Measurements from ENCODE around the gene ABTB2.

Gene ABTB2

GRCh38 chr11:34139346-34139745 lies 218.5 kb downstream of the ABTB2 start:
- DNase-seq = no peak
- in situ Hi-C loops (cut with HindIII; ENCODE audit: low pct_ligation_motif_present, low pct_unique_long_range_greater_than_20kb, low sequenced_read_pairs) = no loop called here

GRCh38 chr11:34136420-34136819 lies 221.4 kb downstream of the ABTB2 start:
- in situ Hi-C loops (cut with HindIII; ENCODE audit: low pct_ligation_motif_present, low pct_unique_long_range_greater_than_20kb, low sequenced_read_pairs) = no loop called here
- no peak for DNase-seq

- no peak for DNase-seq
- in situ Hi-C loops (cut with HindIII; ENCODE audit: low pct_ligation_motif_present, low pct_unique_long_range_greater_than_20kb, low sequenced_read_pairs) = no loop called here
Measured at GRCh38 chr11:34135439-34135838, 222.4 kb downstream of the ABTB2 start.

GRCh38 chr11:34134765-34135164 lies 223.0 kb downstream of the ABTB2 start:
- no peak for DNase-seq
- in situ Hi-C loops (cut with HindIII; ENCODE audit: low pct_ligation_motif_present, low pct_unique_long_range_greater_than_20kb, low sequenced_read_pairs) = no loop called here

GRCh38 chr11:34132261-34132965 lies 225.4 kb downstream of the ABTB2 start:
- in situ Hi-C loops (cut with HindIII; ENCODE audit: low pct_ligation_motif_present, low pct_unique_long_range_greater_than_20kb, low sequenced_read_pairs) = no loop called here
- DNase-seq = no peak

GRCh38 chr11:34128824-34129223 lies 229.0 kb downstream of the ABTB2 start:
- no peak for DNase-seq
- in situ Hi-C loops (cut with HindIII; ENCODE audit: low pct_ligation_motif_present, low pct_unique_long_range_greater_than_20kb, low sequenced_read_pairs) = no loop called here

GRCh38 chr11:34126959-34127848 lies 230.6 kb downstream of the ABTB2 start:
- DNase-seq = no peak
- in situ Hi-C loops (cut with HindIII; ENCODE audit: low pct_ligation_motif_present, low pct_unique_long_range_greater_than_20kb, low sequenced_read_pairs) = no loop called here

- no peak for DNase-seq
- in situ Hi-C loops (cut with HindIII; ENCODE audit: low pct_ligation_motif_present, low pct_unique_long_range_greater_than_20kb, low sequenced_read_pairs) = no loop called here
Measured at GRCh38 chr11:34124885-34125668, 232.7 kb downstream of the ABTB2 start.

- no peak for DNase-seq
- in situ Hi-C loops (cut with HindIII; ENCODE audit: low pct_ligation_motif_present, low pct_unique_long_range_greater_than_20kb, low sequenced_read_pairs) = no loop called here
Measured at GRCh38 chr11:34120651-34121050, 237.2 kb downstream of the ABTB2 start.

- DNase-seq = no peak
- in situ Hi-C loops (cut with HindIII; ENCODE audit: low pct_ligation_motif_present, low pct_unique_long_range_greater_than_20kb, low sequenced_read_pairs) = no loop called here
Measured at GRCh38 chr11:34114471-34114870, 243.3 kb downstream of the ABTB2 start.

- DNase-seq = no peak
- in situ Hi-C loops (cut with HindIII; ENCODE audit: low pct_ligation_motif_present, low pct_unique_long_range_greater_than_20kb, low sequenced_read_pairs) = no loop called here
Measured at GRCh38 chr11:34114014-34114413, 243.8 kb downstream of the ABTB2 start.

- DNase-seq = no peak
Measured at GRCh38 chr11:34111722-34112270, 246.0 kb downstream of the ABTB2 start.

GRCh38 chr11:34105957-34106504 lies 251.8 kb downstream of the ABTB2 start:
- in situ Hi-C loops (cut with HindIII; ENCODE audit: low pct_ligation_motif_present, low pct_unique_long_range_greater_than_20kb, low sequenced_read_pairs) = no loop called here
- DNase-seq = peak; percentile 8

More at GRCh38 chr11:34111722-34112270, 246.0 kb downstream of the ABTB2 start:
- in situ Hi-C loops (cut with HindIII; ENCODE audit: low pct_ligation_motif_present, low pct_unique_long_range_greater_than_20kb, low sequenced_read_pairs) = no loop called here

GRCh38 chr11:34105079-34105956 lies 252.5 kb downstream of the ABTB2 start, which contains the start of gene NAT10:
Gene NAT10 (plus strand): TSS chr11:34105629. CDS start chr11:34108226, 2,597 bp downstream.
- in situ Hi-C loops (cut with HindIII; ENCODE audit: low pct_ligation_motif_present, low pct_unique_long_range_greater_than_20kb, low sequenced_read_pairs) = no loop called here
- DNase-seq = peak; percentile 98

GRCh38 chr11:34104680-34105078 lies 253.1 kb downstream of the ABTB2 start:
- in situ Hi-C loops (cut with HindIII; ENCODE audit: low pct_ligation_motif_present, low pct_unique_long_range_greater_than_20kb, low sequenced_read_pairs) = no loop called here
- DNase-seq = no peak
